ENCODE data around the gene ALKBH3.

Gene ALKBH3

GRCh38 chr11:43861141-43861540 lies 19.5 kb upstream of the ALKBH3 start:
- Histone ChIP-seq H2BK120ac (ENCODE audit: low read depth, low read length) (no peak overlapping the region), H3K4me2 (ENCODE audit: low read length) (no peak overlapping the region), H3K9ac (ENCODE audit: low read length) (no peak overlapping the region), H3K18ac (ENCODE audit: low read length) (no peak overlapping the region), H3K27me3 (ENCODE audit: insufficient read depth, low read length, poor library complexity) (no peaks in the 10 kb centered on the region), H4K5ac (ENCODE audit: low read length) (no peak overlapping the region), H3K4me3 (ENCODE audit: low read length) (no peak overlapping the region), H2BK5ac (ENCODE audit: low read length) (no peak overlapping the region), H3K36me3 (ENCODE audit: control insufficient read depth, insufficient read depth, low read length) (no peaks in the 10 kb centered on the region), H2AK5ac (ENCODE audit: low read length) (no peak overlapping the region), H3K79me1 (ENCODE audit: low read length) (no peaks in the 10 kb centered on the region), H3K4me1 (ENCODE audit: control insufficient read depth, low read depth, low read length) (no peaks in the 10 kb centered on the region), H2BK15ac (replicated peaks; ENCODE audit: low read depth) (no peak overlapping the region), H3K79me2 (ENCODE audit: control insufficient read depth, insufficient read depth, low read length) (no peaks in the 10 kb centered on the region), H4K8ac (ENCODE audit: low read depth, low read length) (no peak overlapping the region), H3K4ac (ENCODE audit: low read depth, low read length) (no peak overlapping the region), H3K23ac (ENCODE audit: low read length) (no peak overlapping the region), H3K56ac (ENCODE audit: low read length) (no peak overlapping the region), H3K27ac (ENCODE audit: low read depth, low read length) (no peak overlapping the region)
- DNase-seq: no peak
- no CpG with 5 or more reads among the region's 2 CpGs for WGBS (ENCODE audit: extremely low coverage, insufficient coverage, low lambda C conversion rate)

- WGBS (ENCODE audit: extremely low coverage, insufficient coverage, low lambda C conversion rate): no CpG with 5 or more reads among the region's 2 CpGs
- Histone ChIP-seq H3K23ac (ENCODE audit: low read length) (no peak overlapping the region), H3K4me1 (ENCODE audit: control insufficient read depth, low read depth, low read length) (no peaks in the 10 kb centered on the region), H4K5ac (ENCODE audit: low read length) (no peak overlapping the region), H4K8ac (ENCODE audit: low read depth, low read length) (no peak overlapping the region), H3K56ac (ENCODE audit: low read length) (no peak overlapping the region), H2BK15ac (replicated peaks; ENCODE audit: low read depth) (no peak overlapping the region), H3K4ac (ENCODE audit: low read depth, low read length) (no peak overlapping the region), H3K4me3 (ENCODE audit: low read length) (no peak overlapping the region), H3K4me2 (ENCODE audit: low read length) (no peak overlapping the region), H3K79me2 (ENCODE audit: control insufficient read depth, insufficient read depth, low read length) (no peaks in the 10 kb centered on the region), H2BK5ac (ENCODE audit: low read length) (no peak overlapping the region), H3K79me1 (ENCODE audit: low read length) (no peaks in the 10 kb centered on the region), H2BK120ac (ENCODE audit: low read depth, low read length) (no peak overlapping the region), H3K9ac (ENCODE audit: low read length) (no peak overlapping the region), H2AK5ac (ENCODE audit: low read length) (no peak overlapping the region), H3K18ac (ENCODE audit: low read length) (no peak overlapping the region), H3K36me3 (ENCODE audit: control insufficient read depth, insufficient read depth, low read length) (no peaks in the 10 kb centered on the region), H3K27ac (ENCODE audit: low read depth, low read length) (no peak overlapping the region), H3K27me3 (ENCODE audit: insufficient read depth, low read length, poor library complexity) (no peaks in the 10 kb centered on the region)
- DNase-seq: no peak
Observed at GRCh38 chr11:43866520-43866919, 14.1 kb upstream of the ALKBH3 start.

GRCh38 chr11:43866969-43867368 lies 13.7 kb upstream of the ALKBH3 start:
- no peaks in the 10 kb centered on the region for H3K36me3 ChIP-seq (ENCODE audit: control insufficient read depth, insufficient read depth, low read length)
- no peak overlapping the region for H2BK5ac ChIP-seq (ENCODE audit: low read length)
- no peaks in the 10 kb centered on the region for H3K79me2 ChIP-seq (ENCODE audit: control insufficient read depth, insufficient read depth, low read length)
- no peaks in the 10 kb centered on the region for H3K27me3 ChIP-seq (ENCODE audit: insufficient read depth, low read length, poor library complexity)
- no peak overlapping the region for H4K8ac ChIP-seq (ENCODE audit: low read depth, low read length)
- no peak overlapping the region for H2BK15ac ChIP-seq (replicated peaks; ENCODE audit: low read depth)
- no peak overlapping the region for H3K4ac ChIP-seq (ENCODE audit: low read depth, low read length)
- no peak for DNase-seq
- H2BK120ac ChIP-seq (ENCODE audit: low read depth, low read length): no peak overlapping the region
- H3K4me2 ChIP-seq (ENCODE audit: low read length): no peak overlapping the region
- no peaks in the 10 kb centered on the region for H3K79me1 ChIP-seq (ENCODE audit: low read length)
- no peak overlapping the region for H3K56ac ChIP-seq (ENCODE audit: low read length)
- no peak overlapping the region for H4K5ac ChIP-seq (ENCODE audit: low read length)
- no peak overlapping the region for H2AK5ac ChIP-seq (ENCODE audit: low read length)
- H3K4me3 ChIP-seq (ENCODE audit: low read length): no peak overlapping the region
- no peak overlapping the region for H3K27ac ChIP-seq (ENCODE audit: low read depth, low read length)
- no peak overlapping the region for H3K18ac ChIP-seq (ENCODE audit: low read length)
- no peak overlapping the region for H3K9ac ChIP-seq (ENCODE audit: low read length)
- no peak overlapping the region for H3K23ac ChIP-seq (ENCODE audit: low read length)
- H3K4me1 ChIP-seq (ENCODE audit: control insufficient read depth, low read depth, low read length): no peaks in the 10 kb centered on the region

GRCh38 chr11:43868852-43869567 lies 11.6 kb upstream of the ALKBH3 start:
- H3K4me1 ChIP-seq (ENCODE audit: control insufficient read depth, low read depth, low read length): no peaks in the 10 kb centered on the region
- no CpG with 5 or more reads among the region's 5 CpGs for WGBS (ENCODE audit: extremely low coverage, insufficient coverage, low lambda C conversion rate)
- H3K4me3 ChIP-seq (ENCODE audit: low read length): no peak overlapping the region
- no peak for DNase-seq
- no peak overlapping the region for H3K27ac ChIP-seq (ENCODE audit: low read depth, low read length)
- no peak overlapping the region for H2AK5ac ChIP-seq (ENCODE audit: low read length)
- no peak overlapping the region for H3K18ac ChIP-seq (ENCODE audit: low read length)
- H2BK5ac ChIP-seq (ENCODE audit: low read length): no peak overlapping the region
- no peaks in the 10 kb centered on the region for H3K27me3 ChIP-seq (ENCODE audit: insufficient read depth, low read length, poor library complexity)
- no peak overlapping the region for H3K23ac ChIP-seq (ENCODE audit: low read length)
- H3K79me1 ChIP-seq (ENCODE audit: low read length): no peaks in the 10 kb centered on the region
- no peak overlapping the region for H3K4ac ChIP-seq (ENCODE audit: low read depth, low read length)
- no peak overlapping the region for H4K8ac ChIP-seq (ENCODE audit: low read depth, low read length)
- no peak overlapping the region for H3K56ac ChIP-seq (ENCODE audit: low read length)
- no peak overlapping the region for H4K5ac ChIP-seq (ENCODE audit: low read length)
- H3K9ac ChIP-seq (ENCODE audit: low read length): no peak overlapping the region
- H2BK15ac ChIP-seq (replicated peaks; ENCODE audit: low read depth): no peak overlapping the region
- H3K4me2 ChIP-seq (ENCODE audit: low read length): no peak overlapping the region
- H2BK120ac ChIP-seq (ENCODE audit: low read depth, low read length): no peak overlapping the region
- no peaks in the 10 kb centered on the region for H3K79me2 ChIP-seq (ENCODE audit: control insufficient read depth, insufficient read depth, low read length)
- H3K36me3 ChIP-seq (ENCODE audit: control insufficient read depth, insufficient read depth, low read length): no peaks in the 10 kb centered on the region

GRCh38 chr11:43871051-43871450 lies 9.6 kb upstream of the ALKBH3 start:
- peak; percentile 19 for DNase-seq
- Histone ChIP-seq H3K27me3 (ENCODE audit: insufficient read depth, low read length, poor library complexity) (no peaks in the 10 kb centered on the region), H3K56ac (ENCODE audit: low read length) (no peak overlapping the region), H2AK5ac (ENCODE audit: low read length) (no peak overlapping the region), H3K4ac (ENCODE audit: low read depth, low read length) (no peak overlapping the region), H3K4me2 (ENCODE audit: low read length) (no peak overlapping the region), H4K8ac (ENCODE audit: low read depth, low read length) (no peak overlapping the region), H3K79me1 (ENCODE audit: low read length) (no peaks in the 10 kb centered on the region), H2BK5ac (ENCODE audit: low read length) (no peak overlapping the region), H3K79me2 (ENCODE audit: control insufficient read depth, insufficient read depth, low read length) (no peaks in the 10 kb centered on the region), H2BK15ac (replicated peaks; ENCODE audit: low read depth) (no peak overlapping the region), H4K5ac (ENCODE audit: low read length) (no peak overlapping the region), H3K18ac (ENCODE audit: low read length) (no peak overlapping the region), H3K23ac (ENCODE audit: low read length) (no peak overlapping the region), H2BK120ac (ENCODE audit: low read depth, low read length) (no peak overlapping the region), H3K4me1 (ENCODE audit: control insufficient read depth, low read depth, low read length) (no peaks in the 10 kb centered on the region), H3K4me3 (ENCODE audit: low read length) (no peak overlapping the region), H3K9ac (ENCODE audit: low read length) (no peak overlapping the region), H3K36me3 (ENCODE audit: control insufficient read depth, insufficient read depth, low read length) (no peaks in the 10 kb centered on the region), H3K27ac (ENCODE audit: low read depth, low read length) (no peak overlapping the region)
- WGBS (ENCODE audit: extremely low coverage, insufficient coverage, low lambda C conversion rate): no CpG with 5 or more reads among the region's 2 CpGs

GRCh38 chr11:43872995-43873394 lies 7.6 kb upstream of the ALKBH3 start:
- Histone ChIP-seq H3K27ac (ENCODE audit: low read depth, low read length) (no peak overlapping the region), H3K4me2 (ENCODE audit: low read length) (no peak overlapping the region), H3K4ac (ENCODE audit: low read depth, low read length) (no peak overlapping the region), H2BK120ac (ENCODE audit: low read depth, low read length) (no peak overlapping the region), H3K4me3 (ENCODE audit: low read length) (no peak overlapping the region), H3K79me2 (ENCODE audit: control insufficient read depth, insufficient read depth, low read length) (no peaks in the 10 kb centered on the region), H3K23ac (ENCODE audit: low read length) (no peak overlapping the region), H3K27me3 (ENCODE audit: insufficient read depth, low read length, poor library complexity) (no peaks in the 10 kb centered on the region), H3K4me1 (ENCODE audit: control insufficient read depth, low read depth, low read length) (no peaks in the 10 kb centered on the region), H3K18ac (ENCODE audit: low read length) (no peak overlapping the region), H3K56ac (ENCODE audit: low read length) (no peak overlapping the region), H3K9ac (ENCODE audit: low read length) (no peak overlapping the region), H2BK5ac (ENCODE audit: low read length) (no peak overlapping the region), H3K36me3 (ENCODE audit: control insufficient read depth, insufficient read depth, low read length) (no peaks in the 10 kb centered on the region), H4K8ac (ENCODE audit: low read depth, low read length) (no peak overlapping the region), H2BK15ac (replicated peaks; ENCODE audit: low read depth) (no peak overlapping the region), H4K5ac (ENCODE audit: low read length) (no peak overlapping the region), H3K79me1 (ENCODE audit: low read length) (no peaks in the 10 kb centered on the region), H2AK5ac (ENCODE audit: low read length) (no peak overlapping the region)
- WGBS (ENCODE audit: extremely low coverage, insufficient coverage, low lambda C conversion rate): no CpG with 5 or more reads among the region's 7 CpGs
- no peak for DNase-seq

Measured in mesendoderm (in vitro differentiated cells).